Central memory CD8-positive, alpha-beta T cell (primary cell): ENCODE results near the gene DUSP15.

Source experiments
- ATAC-seq: fragments of 150-1000 bp; cut with Tn5 transposase; replicated peaks from 2 replicates; pipeline ENCODE4 v1.10.0; 2022; ENCODE audit warnings: mild to moderate bottlenecking, moderate FRiP score, moderate number of reproducible peaks; ENCODE audit not compliant: poor library complexity, severe bottlenecking; ENCODE audit errors: extremely low read depth
- DNase-seq, 2 donors: peaks; one replicate each; pipeline ENCODE4 v3.0.0; 2021; ENCODE audit warnings: low spot score in 2 of 2
- H3K27ac Mint-ChIP-seq: one replicate; pipeline ENCODE4 v1.8.0; 2022; ENCODE audit warnings: low read depth, mild to moderate bottlenecking, moderate library complexity, mixed read lengths
- H3K27me3 Mint-ChIP-seq: one replicate; pipeline ENCODE4 v1.8.0; 2022; ENCODE audit warnings: mixed read lengths
- H3K36me3 Mint-ChIP-seq: one replicate; pipeline ENCODE4 v1.8.0; 2022; ENCODE audit warnings: mild to moderate bottlenecking, moderate library complexity, mixed read lengths; ENCODE audit not compliant: insufficient read depth
- H3K4me1 Mint-ChIP-seq: one replicate; pipeline ENCODE4 v1.8.0; 2022; ENCODE audit warnings: mixed read lengths
- H3K4me3 Mint-ChIP-seq: one replicate; pipeline ENCODE4 v1.8.0; 2022; ENCODE audit warnings: mild to moderate bottlenecking, moderate library complexity, mixed read lengths
- H3K9me3 Mint-ChIP-seq: one replicate; pipeline ENCODE4 v1.8.0; 2022; ENCODE audit warnings: mixed read lengths

The DUSP15 gene

DNA sequence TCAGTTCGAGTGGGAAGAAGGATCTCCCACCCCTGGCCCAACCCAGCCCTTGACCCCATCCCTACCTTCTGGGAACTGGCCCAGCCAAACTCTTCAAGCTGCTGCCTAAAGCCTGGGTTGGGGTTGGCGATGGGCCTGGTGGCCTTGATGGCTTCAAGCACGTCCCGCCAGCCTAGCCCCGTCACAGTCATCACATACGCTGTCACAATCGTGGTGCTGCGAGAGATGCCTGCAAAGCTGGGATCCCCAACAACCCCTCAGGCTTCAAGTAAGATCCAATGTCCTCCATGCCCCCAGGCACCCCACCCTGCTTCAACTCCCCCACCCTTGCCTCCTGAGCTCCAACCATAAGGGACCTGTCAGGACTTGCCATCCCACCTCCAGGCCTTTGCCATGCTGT lies 7.8 kb downstream of the DUSP15 start:
- H3K4me3 Mint-ChIP-seq, result peak overlapping the region; percentile 47
- H3K4me1 Mint-ChIP-seq, result peaks cover 6% of the 10 kb centered on the region
- no peaks in the 10 kb centered on the region for H3K9me3 Mint-ChIP-seq
- H3K27me3 Mint-ChIP-seq, result peaks cover 7% of the 10 kb centered on the region
- ATAC-seq, result no peak
- DNase-seq, result no peak
- no peak overlapping the region for H3K27ac Mint-ChIP-seq
- H3K36me3 Mint-ChIP-seq, result peaks cover 2% of the 10 kb centered on the region

- peaks cover 6% of the 10 kb centered on the region for H3K4me1 Mint-ChIP-seq
- peaks cover 7% of the 10 kb centered on the region for H3K27me3 Mint-ChIP-seq
- DNase-seq (no peak), ATAC-seq (no peak)
- peak overlapping the region; percentile 70 for H3K4me3 Mint-ChIP-seq
- H3K9me3 Mint-ChIP-seq, result no peaks in the 10 kb centered on the region
- H3K36me3 Mint-ChIP-seq, result peaks cover 2% of the 10 kb centered on the region
- peak overlapping the region; percentile 14 for H3K27ac Mint-ChIP-seq
Measured at GRCh38 chr20:31862157-31862470, 8.2 kb downstream of the DUSP15 start.

- Mint-ChIP-seq H3K27me3 (peaks cover 7% of the 10 kb centered on the region), H3K27ac (peak overlapping the region; percentile 14), H3K4me3 (peak overlapping the region; percentile 70), H3K9me3 (no peaks in the 10 kb centered on the region), H3K36me3 (peaks cover 2% of the 10 kb centered on the region), H3K4me1 (peaks cover 6% of the 10 kb centered on the region)
- DNase-seq (peak in 1 of 2 donors; percentile 34), ATAC-seq (peak; percentile 80)
Measured at GRCh38 chr20:31861385-31862156, 8.8 kb downstream of the DUSP15 start.

GRCh38 chr20:31861135-31861384 lies 9.3 kb downstream of the DUSP15 start:
- Mint-ChIP-seq H3K4me1 (peaks cover 6% of the 10 kb centered on the region), H3K9me3 (no peaks in the 10 kb centered on the region), H3K27me3 (peaks cover 7% of the 10 kb centered on the region), H3K36me3 (peaks cover 2% of the 10 kb centered on the region), H3K27ac (no peak overlapping the region), H3K4me3 (peak overlapping the region; percentile 70)
- ATAC-seq (peak; percentile 44), DNase-seq (no peak)

- H3K27ac Mint-ChIP-seq, result no peak overlapping the region
- peak overlapping the region; percentile 70 for H3K4me3 Mint-ChIP-seq
- peaks cover 2% of the 10 kb centered on the region for H3K36me3 Mint-ChIP-seq
- peaks cover 6% of the 10 kb centered on the region for H3K4me1 Mint-ChIP-seq
- H3K9me3 Mint-ChIP-seq, result no peaks in the 10 kb centered on the region
- peaks cover 7% of the 10 kb centered on the region for H3K27me3 Mint-ChIP-seq
- ATAC-seq (no peak), DNase-seq (no peak)
Measured at GRCh38 chr20:31860390-31861134, 9.8 kb downstream of the DUSP15 start.

DNA sequence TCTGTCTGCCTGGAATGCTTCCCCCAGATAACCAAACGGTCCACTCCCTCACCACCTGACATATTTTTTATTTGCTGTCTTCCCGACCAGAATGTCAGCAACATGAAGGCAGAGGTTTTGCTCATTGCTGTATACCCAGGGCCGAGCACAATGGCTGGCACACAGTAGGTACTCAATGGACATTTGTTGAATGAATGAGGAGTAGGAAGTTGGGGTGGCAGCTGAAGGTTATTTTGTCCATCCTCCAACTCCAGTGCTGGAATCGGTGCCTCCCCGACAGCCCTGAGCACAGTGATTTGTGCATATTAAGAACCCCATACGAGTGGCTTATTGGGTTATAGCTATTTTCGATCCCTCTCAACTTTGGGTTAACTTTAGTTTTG lies 10.3 kb downstream of the DUSP15 start:
- Mint-ChIP-seq H3K9me3 (no peaks in the 10 kb centered on the region), H3K36me3 (peaks cover 2% of the 10 kb centered on the region), H3K27me3 (peaks cover 7% of the 10 kb centered on the region), H3K27ac (no peak overlapping the region), H3K4me1 (peaks cover 6% of the 10 kb centered on the region), H3K4me3 (no peak overlapping the region)
- no peak for DNase-seq
- ATAC-seq, result no peak

DNA sequence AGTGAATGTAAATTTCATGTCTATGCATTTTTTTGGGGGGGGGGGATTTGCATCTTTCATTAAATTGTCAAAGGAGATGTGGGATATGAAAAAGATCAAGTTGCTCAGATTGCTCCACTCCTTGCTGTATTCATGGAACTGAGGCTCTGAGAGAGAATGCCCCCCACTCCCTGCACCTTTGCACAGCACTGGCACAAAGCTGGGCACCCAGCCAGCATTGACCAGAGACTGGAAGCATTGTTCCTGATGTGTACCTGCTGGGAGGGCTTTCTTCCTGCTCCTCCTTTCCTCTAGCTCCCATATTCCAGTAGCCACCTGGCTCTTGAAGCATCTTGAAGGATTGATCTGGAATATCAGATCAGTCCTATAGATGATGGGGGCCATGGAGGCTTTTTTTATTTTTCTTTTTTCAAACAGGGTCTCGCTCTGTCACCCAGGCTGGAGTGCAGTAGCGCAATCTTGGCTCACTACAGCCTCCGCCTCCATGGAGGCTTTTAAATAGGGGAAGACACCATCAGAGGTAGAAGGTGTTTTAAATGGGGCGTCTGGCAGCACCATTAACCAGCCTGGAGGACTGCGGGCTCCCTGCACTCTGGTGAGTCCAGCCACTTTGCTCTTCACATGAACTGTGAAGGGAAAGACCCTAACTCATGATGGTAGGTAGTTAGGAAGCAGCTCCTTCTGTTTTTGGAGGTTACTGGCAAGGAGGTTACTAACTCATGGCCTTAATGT lies 10.9 kb downstream of the DUSP15 start:
- DNase-seq (no peak), ATAC-seq (no peak)
- H3K4me3 Mint-ChIP-seq, result no peak overlapping the region
- no peak overlapping the region for H3K27ac Mint-ChIP-seq
- peaks cover 6% of the 10 kb centered on the region for H3K4me1 Mint-ChIP-seq
- no peaks in the 10 kb centered on the region for H3K9me3 Mint-ChIP-seq
- H3K27me3 Mint-ChIP-seq, result peaks cover 7% of the 10 kb centered on the region
- peaks cover 2% of the 10 kb centered on the region for H3K36me3 Mint-ChIP-seq

GRCh38 chr20:31858760-31859083 lies 11.6 kb downstream of the DUSP15 start:
- no peaks in the 10 kb centered on the region for H3K9me3 Mint-ChIP-seq
- H3K27ac Mint-ChIP-seq, result no peak overlapping the region
- peaks cover 2% of the 10 kb centered on the region for H3K36me3 Mint-ChIP-seq
- no peak for DNase-seq
- peaks cover 7% of the 10 kb centered on the region for H3K27me3 Mint-ChIP-seq
- no peak for ATAC-seq
- no peak overlapping the region for H3K4me3 Mint-ChIP-seq
- peaks cover 6% of the 10 kb centered on the region for H3K4me1 Mint-ChIP-seq

- ATAC-seq (no peak), DNase-seq (no peak)
- H3K36me3 Mint-ChIP-seq, result peaks cover 2% of the 10 kb centered on the region
- H3K27ac Mint-ChIP-seq, result no peak overlapping the region
- H3K27me3 Mint-ChIP-seq, result peaks cover 7% of the 10 kb centered on the region
- H3K4me3 Mint-ChIP-seq, result no peak overlapping the region
- H3K9me3 Mint-ChIP-seq, result no peaks in the 10 kb centered on the region
- H3K4me1 Mint-ChIP-seq, result peaks cover 6% of the 10 kb centered on the region
Measured at GRCh38 chr20:31857861-31858759, 12.2 kb downstream of the DUSP15 start.

- DNase-seq (no peak), ATAC-seq (no peak)
- Mint-ChIP-seq H3K27me3 (peaks cover 10% of the 10 kb centered on the region), H3K9me3 (no peaks in the 10 kb centered on the region), H3K27ac (no peak overlapping the region), H3K4me3 (no peak overlapping the region), H3K4me1 (no peaks in the 10 kb centered on the region), H3K36me3 (no peaks in the 10 kb centered on the region)
Measured at GRCh38 chr20:31856516-31856915, 13.8 kb downstream of the DUSP15 start.

- Mint-ChIP-seq H3K4me1 (no peaks in the 10 kb centered on the region), H3K27ac (no peak overlapping the region), H3K36me3 (no peaks in the 10 kb centered on the region), H3K27me3 (peaks cover 16% of the 10 kb centered on the region), H3K9me3 (no peaks in the 10 kb centered on the region), H3K4me3 (no peak overlapping the region)
- ATAC-seq (no peak), DNase-seq (no peak)
Measured at GRCh38 chr20:31853481-31853880, 16.8 kb downstream of the DUSP15 start.

GRCh38 chr20:31851240-31851955 lies 18.9 kb downstream of the DUSP15 start:
- Mint-ChIP-seq H3K36me3 (no peaks in the 10 kb centered on the region), H3K4me3 (no peak overlapping the region), H3K9me3 (no peaks in the 10 kb centered on the region), H3K27ac (no peak overlapping the region), H3K4me1 (no peaks in the 10 kb centered on the region), H3K27me3 (peaks cover 16% of the 10 kb centered on the region)
- no peak for ATAC-seq
- no peak for DNase-seq
